HT1080 (cell line): ENCODE data around the gene ENTHD1. TPM values are rescaled to one million over a fixed set of nuclear protein-coding genes. Genes with fewer than 3 reads are reported as not detected.

Source experiments
- DNase-seq: peaks from one replicate; pipeline ENCODE4 v3.0.0-alpha.2; 2015; ENCODE audit warnings: low read depth
- total RNA-seq: library from RNA; depleted of rRNA; stranded (reverse); fragments of >200 nt; shearing (Covaris generic); gene quantifications from 2 replicates; pipeline ENCODE4 v1.2.3, GENCODE V29; 2014

Gene ENTHD1
- total RNA-seq, 1 experiment from 2014 or later: not detected

DNA sequence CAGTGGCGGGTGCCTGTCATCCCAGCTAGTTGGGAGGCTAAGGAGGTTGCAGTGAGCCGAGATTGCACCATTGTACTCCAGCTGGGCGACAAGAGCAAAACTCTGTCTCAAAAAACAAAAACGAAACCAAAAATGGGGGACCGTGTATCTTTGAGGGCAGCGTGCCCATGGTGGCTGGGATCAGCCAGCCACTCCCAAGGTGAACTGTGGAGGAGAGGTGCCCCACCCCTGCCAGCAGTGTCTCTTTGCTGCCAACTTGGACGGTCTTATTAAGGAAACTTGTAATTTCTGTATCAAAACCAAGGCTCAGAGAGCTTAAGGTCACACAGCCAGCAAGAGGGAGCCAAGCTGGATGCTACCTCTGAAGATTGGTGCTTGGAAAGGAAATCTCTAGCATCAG, 175.4 kb downstream of the ENTHD1 start:
- no peak for DNase-seq

DNA sequence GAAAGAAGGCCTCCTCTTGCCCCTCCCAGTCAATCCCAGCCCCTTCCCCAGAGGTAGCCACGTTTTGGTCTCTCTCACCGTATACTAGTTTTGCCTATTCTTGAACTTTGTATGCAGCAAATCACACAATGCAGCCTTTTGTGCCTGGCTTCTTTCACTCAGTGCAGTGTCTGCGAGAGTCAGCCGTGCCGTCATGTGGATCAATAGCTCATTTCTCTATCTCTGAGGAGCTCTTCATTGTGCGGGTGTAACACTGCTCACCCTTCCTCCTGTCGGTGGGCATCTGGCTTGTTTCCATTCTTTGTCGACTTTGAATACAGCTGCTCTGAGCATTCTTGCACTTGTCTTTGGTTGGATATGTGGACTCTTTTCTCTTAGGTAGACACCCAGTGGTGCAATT, 176.5 kb downstream of the ENTHD1 start:
- DNase-seq: no peak

DNA sequence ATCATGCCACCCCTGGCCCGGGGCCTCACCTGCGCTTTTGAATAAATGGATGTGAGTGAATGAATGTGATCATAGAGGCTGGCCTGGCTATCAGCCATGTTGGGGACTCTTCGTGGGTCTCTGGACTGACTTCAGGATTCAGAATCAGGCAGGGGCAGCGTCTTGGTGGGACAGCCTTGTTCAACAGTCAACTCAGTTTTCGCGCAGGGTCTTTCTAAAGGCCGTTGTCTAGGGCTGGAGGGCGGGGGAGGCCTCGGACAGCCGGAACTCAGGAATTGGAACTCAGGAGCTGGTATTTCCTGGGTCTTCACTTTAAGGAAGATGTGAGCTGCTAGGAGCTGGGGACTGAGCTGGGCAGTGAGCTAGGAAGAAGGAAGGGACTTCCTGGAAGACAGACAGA, 177.0 kb downstream of the ENTHD1 start:
- DNase-seq: no peak

DNA sequence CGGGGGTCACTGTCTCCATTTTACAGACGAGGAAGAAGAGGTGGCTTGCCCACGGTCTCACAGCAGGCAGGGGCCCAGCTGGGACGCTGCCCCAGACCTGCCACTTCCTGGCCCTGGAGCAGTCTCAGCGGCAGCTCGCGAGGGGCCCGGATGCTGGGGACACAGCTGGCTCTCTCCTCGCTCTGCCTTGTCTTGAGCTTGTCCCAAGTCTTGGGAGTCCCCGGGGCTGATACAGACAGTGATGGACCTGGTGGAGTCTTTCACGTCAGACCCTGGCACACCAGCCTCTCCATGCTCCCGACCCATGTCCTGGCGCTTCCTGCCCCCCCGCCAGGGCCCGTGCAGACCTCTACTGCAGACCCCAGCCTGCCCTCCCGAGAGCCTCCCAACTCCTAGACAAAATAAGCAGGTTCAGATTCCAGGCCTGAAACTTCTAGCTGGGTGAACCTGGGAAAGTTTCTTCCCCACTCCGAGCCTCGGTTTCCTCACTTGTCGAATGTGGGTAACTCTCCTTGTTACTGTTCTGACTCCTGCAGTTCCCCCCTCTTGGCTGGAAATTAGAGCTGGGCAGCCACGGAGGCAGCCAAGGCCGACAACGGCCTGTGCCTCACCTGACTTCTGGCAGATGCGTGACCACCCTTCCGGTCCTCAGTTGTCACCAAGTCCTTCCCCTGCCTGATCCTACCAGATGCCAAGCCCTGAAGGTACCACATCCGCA, 177.6 kb downstream of the ENTHD1 start:
- no peak for DNase-seq

DNA sequence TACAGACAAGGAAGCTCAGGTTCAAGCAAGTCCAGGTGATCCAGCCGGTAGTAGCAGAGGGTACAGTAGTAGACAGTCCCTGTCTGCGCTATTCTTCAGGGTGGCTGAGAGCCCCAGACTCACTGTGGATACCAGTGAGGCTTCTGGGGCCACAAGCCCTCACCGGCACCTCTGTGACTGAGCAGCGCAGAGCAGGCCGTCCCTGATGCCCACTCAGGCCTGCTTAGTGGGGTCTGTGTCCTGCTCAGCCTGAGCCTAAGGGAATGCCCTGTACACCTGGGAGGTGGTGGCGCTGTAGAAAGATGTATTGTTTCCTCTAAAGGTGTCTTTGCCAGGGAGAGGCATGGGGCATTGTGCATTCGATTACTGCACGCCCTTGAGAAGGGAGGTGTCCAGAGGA, 179.2 kb downstream of the ENTHD1 start:
- no peak for DNase-seq

DNA sequence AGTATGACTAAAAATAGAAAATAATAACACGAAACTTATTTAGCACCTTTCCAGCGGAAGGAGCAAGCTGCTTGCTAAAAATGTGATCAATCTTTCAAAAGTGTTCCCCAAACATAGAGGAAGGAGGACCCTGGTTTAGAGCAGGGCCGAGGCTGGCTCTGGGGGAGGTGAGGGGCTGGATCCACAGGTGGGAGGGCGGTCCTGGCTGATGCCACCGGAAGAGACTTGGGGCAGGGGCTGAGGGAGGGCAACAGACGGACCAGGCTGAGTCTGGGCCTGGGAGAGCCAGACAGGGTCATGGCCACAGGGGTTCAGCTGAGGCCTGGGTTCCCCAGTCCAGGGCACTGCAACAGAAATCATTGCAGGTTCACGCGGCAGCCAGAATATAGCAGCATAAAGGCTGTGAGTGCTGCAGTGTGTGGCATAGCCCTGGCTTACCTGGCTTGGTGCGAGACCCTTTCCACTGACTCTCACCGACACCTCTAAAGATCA, 179.7 kb downstream of the ENTHD1 start:
- no peak for DNase-seq

DNA sequence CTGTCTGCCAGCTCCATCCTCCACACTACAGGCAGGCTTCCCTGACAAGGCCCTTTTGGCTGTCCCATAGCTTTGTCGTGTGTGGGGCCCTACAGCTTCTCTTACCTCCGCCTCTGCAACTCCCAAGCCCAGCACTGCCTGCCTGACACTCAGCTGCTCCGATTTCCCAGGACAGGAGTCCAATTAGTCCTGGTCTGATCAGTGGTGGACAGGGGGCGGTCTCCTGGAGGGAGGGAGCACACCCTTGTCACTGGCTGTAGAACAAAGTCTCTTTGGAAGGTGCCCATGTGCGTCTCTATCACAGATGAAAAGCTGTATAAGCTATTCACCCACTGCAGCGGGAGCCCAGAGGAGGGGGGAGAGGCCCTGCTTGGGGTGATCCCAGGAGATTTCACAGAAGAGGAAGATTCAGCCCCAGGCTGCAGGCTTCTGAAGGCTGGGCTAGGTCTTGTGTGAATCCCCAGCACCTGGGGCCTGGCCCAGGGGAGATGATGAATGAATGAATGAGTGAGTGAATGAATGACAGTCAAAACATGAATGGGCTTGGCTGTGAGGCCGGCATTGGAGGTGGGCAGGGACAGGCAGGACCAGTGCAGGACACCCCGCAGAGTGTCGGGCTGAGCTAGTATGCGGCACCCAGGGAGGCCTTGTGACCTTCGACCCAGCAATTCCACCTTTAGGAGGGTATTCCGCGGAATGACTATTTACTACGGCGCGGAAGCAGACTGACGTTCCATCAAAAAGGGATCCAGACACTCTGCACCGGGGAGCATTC, 180.6 kb downstream of the ENTHD1 start:
- no peak for DNase-seq

DNA sequence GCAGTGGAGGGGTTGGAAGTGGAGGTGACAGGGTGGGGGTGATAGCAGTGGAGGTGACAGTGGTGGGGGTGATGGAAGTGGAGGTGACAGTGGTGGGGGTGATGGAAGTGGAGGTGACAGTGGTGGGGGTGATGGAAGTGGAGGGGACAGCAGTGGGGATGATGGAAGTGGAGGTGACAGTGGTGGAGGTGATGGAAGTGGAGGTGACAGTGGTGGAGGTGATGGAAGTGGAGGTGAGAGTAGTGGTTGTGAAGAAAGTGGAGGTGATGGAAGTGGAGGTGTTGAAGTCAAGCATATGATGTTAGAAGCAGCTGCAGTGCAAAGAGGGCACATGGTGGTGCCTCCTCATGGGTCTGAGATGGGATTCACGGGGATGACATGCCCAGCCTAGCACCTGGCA, 181.5 kb downstream of the ENTHD1 start:
- no peak for DNase-seq

DNA sequence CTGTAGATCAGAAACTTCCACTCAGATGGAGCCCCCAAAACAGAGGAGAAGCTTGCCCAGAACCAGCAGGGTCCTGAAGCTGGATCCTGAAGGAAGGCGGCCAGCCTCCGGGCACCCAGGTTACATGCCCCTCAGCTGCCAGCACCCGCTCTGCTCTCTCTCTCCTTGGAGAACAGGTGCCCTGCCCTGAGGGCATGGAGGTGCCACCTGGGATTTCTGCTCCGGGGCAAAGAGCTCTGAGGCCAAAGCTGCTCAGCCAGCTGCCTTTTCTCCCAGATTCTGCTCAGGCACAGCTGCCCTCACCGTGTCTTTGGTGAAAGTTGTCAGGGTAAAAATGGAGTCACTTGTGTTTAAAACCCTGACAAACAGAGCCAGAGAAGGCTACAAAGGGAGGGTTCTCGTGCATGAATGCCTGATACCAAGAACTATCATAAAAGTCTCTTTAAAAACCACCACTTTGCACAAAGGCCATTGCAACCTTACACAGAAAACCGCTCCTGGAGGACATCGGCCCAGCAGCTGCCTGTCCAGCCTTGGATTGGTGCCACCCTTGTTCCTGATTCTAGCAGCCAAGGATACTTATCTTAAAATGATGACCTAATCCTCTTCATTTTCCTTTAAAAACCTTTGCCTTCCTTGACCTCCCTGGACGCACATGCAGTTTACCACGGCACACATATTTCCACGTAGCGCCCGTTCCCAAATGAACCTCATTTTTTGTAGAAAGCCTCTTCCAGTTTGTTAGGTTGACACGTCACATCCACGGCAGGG, 183.0 kb downstream of the ENTHD1 start:
- no peak for DNase-seq

DNA sequence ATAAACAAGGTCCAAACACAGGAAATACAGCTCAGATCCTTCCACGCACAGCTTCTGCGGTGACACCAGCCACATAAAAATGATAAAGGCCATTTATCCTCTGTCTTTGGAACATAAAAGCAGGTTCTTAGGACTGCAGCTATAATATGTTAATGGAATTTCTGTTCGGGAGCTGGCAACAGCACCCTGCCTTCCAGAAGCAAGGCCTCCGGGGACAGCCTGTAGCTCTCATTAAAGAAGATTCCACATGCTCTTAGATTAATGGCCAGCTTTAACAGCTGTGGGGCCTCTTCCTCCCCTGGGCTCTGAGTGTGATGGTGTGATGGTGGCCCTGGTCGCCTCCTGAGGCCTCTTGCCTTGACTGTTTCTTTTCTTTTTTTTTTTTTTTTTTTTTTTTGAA, 185.7 kb downstream of the ENTHD1 start:
- DNase-seq: no peak

DNA sequence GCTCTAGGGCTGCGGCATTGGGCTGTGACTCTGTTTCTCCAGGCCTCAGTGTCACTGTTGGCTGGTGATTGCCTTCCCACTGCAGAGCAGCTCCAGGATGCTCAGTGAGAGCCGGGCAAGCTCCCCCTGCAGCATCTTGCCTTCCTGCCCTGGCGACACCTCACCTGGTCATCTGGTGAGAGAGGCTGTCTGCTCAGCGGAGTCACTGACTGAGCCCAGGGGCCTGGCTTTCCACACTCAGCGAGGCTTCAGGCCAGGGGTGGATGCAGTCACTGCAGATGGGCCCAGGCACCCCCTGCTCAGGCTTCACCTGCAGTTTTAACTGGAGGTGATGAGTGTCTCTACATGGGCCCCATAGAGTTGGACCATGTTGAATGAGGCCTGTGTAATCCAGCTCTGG, 186.2 kb downstream of the ENTHD1 start:
- no peak for DNase-seq

DNA sequence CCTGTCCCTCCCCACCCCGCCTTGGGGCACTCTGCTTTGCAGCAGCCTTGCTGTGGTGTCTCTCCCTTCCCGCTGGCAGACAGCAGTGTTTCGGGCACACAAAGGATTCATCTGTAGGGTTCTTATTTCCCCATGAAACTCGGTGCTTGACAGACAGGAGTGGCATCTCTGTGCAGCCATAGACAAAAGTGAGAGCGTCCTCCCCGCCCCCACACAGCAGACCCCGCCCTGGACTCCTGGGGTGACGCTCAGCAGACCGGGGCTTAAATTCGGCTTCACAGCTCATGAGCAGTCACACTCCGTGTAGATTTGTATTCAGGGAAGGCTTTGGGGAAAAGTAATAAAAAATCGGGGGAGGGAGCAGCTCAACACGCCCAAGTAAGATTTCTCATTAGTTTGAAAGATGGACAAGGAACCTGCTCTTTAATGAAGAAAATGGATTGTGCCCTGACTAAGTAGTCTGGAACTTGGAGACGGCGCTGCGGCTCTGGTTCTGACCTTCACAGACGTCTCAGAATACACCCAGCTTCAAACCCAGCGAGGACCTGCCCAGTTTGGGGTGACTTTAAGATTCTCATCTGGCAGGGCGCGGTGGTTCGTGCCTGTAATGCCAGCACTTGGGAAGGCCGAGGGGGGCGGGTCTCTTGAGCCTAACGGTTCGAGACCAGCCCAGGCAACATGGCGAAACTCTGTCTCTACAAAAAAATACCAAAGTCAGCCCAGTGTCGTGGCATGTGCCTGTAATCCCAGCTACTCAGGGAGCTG, 187.0 kb downstream of the ENTHD1 start:
- no peak for DNase-seq

DNA sequence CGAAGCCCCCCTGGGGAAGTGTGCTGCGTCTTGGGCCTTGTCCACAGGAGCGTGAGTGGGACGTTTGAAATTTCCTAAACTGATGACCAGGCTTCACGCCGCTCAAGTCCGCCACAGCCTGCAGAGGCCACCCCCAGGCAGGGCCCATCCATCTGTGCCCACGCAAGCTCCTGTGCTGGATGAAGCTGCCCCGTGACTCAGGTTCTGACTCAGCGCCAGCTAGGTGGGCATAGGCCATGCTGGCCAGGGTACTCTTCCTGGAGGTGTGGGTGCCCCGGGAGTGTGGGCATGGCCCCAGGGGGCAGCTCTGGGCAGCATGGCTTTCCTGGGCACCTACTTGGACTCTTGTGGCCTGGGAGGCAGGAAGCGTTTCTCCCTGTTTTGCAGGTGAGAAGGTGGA, 188.2 kb downstream of the ENTHD1 start:
- DNase-seq: no peak

DNA sequence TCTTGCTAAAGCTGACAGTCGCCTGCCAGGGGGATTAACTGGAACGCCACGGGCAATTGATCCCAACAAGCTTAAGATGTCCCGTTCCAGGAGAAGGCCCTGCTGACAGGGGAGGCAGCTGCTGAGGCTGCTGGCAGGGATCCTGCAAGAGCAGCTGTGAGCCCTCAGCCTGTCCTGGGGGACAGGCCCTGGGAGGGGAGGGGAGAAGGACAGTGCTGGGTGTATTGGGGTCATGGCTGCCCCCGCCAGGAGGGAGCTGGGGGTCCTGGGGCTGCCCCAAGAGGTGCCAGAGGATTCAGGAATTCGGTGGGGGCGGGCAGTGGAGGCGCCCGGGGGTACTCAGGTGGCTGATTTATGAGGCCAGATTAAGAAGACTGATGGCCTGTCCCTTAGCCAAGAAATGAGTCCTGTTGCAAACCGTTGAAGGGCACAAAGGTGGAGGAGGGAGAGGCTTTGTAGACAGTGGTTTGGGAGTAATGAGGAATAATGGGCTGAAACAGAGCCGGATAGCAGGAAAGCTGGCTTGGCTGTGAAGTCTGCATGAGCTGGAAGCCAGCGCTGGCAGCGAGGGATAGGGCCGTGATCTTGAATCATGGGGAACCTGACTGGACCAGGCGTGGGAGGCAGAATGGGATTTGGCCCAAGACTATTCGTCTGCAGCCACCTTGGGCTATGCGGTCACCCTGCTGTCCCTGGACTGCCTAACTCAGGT, 189.5 kb downstream of the ENTHD1 start:
- no peak for DNase-seq

DNA sequence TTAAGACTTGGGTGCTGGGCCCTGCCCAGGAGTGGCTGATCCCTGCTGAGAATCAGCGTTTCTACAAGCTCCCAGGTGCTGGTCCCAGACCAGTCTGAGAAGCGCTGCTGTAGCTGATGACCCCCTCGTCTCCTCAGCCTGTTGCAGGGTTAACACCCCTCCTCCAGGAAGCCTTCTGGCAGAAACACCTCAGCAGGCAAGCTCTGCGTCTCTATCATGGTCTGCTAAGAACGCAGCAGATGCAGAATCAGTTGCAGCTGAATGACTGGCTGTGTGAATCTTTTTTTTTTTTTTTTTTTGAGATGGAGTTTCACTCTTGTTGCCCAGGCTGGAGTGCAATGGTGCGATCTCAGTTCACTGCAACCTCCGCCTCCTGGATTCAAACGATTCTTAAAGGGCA, 190.5 kb downstream of the ENTHD1 start:
- DNase-seq: no peak

DNA sequence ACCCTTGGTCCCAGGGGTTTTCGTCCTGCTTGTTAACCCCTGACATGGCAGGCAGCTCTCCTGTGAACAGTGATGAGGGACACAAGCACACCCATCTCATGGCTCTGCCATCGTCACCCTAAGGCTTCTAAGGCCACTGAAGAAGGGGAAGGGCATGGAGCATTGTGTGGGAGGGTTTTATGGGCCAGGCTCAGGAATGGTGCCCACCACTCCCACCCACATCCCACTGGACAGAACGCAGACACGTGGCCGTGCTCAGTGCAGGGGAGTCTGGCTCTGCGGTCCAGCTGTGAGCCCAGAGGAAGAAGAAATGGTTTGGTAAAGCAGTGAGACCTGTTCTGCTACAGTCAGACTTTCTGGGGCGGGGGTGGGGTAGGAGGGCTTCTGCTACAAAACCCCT, 193.0 kb downstream of the ENTHD1 start:
- no peak for DNase-seq

DNA sequence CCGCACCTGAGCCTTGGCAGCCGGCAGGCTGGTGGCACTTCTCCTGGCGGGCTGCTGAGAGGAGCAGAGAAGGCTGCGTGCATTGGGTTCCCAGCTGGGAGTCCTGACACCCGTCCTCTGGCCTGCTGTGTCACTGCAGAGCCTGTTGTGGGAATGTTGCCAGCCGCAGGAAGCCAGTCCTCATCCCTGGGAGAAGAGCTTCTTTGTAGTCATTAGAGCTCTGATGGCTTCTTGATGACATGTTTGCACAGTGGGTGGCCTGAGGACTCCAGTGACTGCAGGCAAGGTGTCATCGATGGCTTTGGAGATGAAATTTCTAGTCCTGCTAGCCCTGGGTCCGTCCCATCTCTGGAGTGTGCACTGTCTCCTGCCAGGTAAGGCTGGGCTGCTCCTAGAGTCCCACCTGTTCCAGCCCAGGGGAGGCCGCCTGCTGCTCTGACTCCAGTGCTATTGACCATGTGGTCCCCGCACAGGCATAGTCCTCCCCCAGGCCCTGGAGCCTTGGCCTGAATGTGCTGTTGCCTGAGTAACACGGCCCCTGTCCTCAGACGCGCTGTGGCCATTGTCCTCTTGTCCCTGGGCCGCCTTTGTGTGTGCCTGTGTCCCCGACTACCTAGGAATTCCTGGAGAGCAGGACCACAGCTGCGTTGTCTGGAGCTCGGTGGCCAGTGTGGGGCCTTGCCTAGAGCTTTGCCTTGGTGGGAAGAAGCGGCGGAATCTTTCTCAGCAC, 193.8 kb downstream of the ENTHD1 start:
- DNase-seq: no peak

DNA sequence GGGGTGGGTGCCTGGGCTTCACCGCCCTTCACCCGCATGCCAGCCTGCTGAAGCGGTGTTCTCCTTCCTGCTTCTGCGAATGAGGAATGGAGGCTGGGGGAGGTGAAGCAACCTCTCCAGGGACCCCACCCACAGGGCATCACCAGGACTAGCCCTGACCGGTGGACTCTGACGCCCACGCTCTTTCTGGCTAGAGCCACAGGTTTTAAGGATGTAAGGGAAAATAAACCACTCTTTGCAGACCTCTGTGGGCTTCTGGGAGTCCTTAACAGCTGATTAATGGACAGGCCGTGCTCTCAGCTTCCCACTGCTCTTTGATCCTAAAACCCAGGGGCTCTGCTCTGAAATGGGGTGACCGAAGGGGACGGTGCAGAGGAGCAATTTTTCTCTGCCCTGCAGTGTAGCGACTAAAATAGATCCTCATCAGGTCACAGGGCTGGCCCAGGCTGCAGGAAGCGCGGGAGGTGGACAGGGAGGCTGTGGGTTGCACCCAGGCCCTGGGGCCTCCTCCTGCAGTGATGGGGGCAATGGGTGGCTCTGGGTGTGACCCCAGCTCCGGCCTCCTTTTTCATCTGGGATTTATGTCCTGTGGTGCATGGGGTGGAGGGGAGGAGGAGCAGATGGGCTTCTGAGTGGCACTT, 195.7 kb downstream of the ENTHD1 start:
- no peak for DNase-seq

DNA sequence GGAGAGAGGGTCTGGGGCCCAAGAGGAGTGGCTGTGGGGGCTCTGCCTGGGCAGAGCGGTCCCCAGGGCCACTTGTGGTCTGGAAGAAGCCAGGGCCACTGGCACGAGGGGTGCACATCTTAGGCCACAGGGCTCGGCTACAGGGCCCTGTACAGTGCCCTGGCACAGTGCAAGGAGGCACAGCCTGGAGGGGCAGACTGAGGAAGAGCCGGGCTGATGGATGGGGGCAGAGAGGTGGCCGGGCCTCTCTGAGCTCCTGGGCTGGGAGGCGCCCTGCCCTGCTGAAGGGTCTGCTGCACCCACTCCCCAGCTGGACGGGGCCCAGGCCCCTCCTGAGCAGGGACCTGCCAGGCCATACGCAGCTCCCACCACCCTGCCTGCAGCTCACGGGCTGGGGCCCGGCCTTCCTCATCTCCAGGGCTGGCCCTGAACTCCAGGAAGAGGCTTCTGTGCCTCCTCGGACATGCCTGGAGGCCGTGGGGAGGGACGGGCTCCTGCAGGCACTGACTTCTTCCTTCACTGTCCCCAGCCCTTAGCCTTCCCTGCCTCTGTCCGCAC, 199.5 kb downstream of the ENTHD1 start:
- DNase-seq: no peak
